SK-N-SH treated with all-trans-retinoic acid at 6 μM for 48 hours (cell line): ENCODE measurements around the gene AMIGO3.

Source experiments
- ATAC-seq: fragments of 200-7000 bp; cut with Tn5 transposase; 3 replicates; pipeline ENCODE4 v1.9.1; 2020; ENCODE audit warnings: mild to moderate bottlenecking, moderate library complexity
- ARNTL ChIP-seq: fragments of 450-650 bp; formaldehyde crosslinking; IDR thresholded peaks from 2 replicates; pipeline ENCODE4 v1.5.0; 2020; ENCODE audit warnings: low read depth, mild to moderate bottlenecking, moderate library complexity, borderline replicate concordance
- BACH2 ChIP-seq: fragments of 250-450 bp; sonication (Bioruptor Pico); IDR thresholded peaks from 2 replicates; pipeline ENCODE4 v1.9.0; 2021; ENCODE audit warnings: mild to moderate bottlenecking, borderline replicate concordance
- CREB5 ChIP-seq: fragments of 250-450 bp; sonication (Bioruptor Pico); IDR thresholded peaks from 2 replicates; pipeline ENCODE4 v1.5.1; 2020; ENCODE audit warnings: low read depth, mild to moderate bottlenecking, moderate library complexity
- CSDC2 ChIP-seq: fragments of 250-450 bp; sonication (Bioruptor Pico); IDR thresholded peaks from 2 replicates; pipeline ENCODE4 v1.5.0; 2020; ENCODE audit warnings: mild to moderate bottlenecking, moderate library complexity
- ESRRG ChIP-seq: fragments of 250-450 bp; sonication (Bioruptor Pico); IDR thresholded peaks from 2 replicates; pipeline ENCODE4 v1.6.1; 2021; ENCODE audit warnings: mild to moderate bottlenecking
- GLIS3 ChIP-seq: fragments of 250-450 bp; sonication (Bioruptor Pico); IDR thresholded peaks from 2 replicates; pipeline ENCODE4 v1.5.0; 2020; ENCODE audit warnings: mild to moderate bottlenecking, moderate library complexity
- ISL1 ChIP-seq: fragments of 250-450 bp; sonication (Bioruptor Pico); IDR thresholded peaks from 2 replicates; pipeline ENCODE4 v2.1.2; 2022; ENCODE audit warnings: mild to moderate bottlenecking, moderate library complexity
- OSR1 ChIP-seq: fragments of 250-450 bp; sonication (Bioruptor Pico); IDR thresholded peaks from 2 replicates; pipeline ENCODE4 v1.8.0; 2022; ENCODE audit warnings: moderate library complexity, mild to moderate bottlenecking, inconsistent platforms
- PPARA ChIP-seq: fragments of 250-450 bp; sonication (Bioruptor Pico); IDR thresholded peaks from 2 replicates; pipeline ENCODE4 v1.5.0; 2020; ENCODE audit warnings: mild to moderate bottlenecking, borderline replicate concordance
- RARB ChIP-seq: fragments of 250-450 bp; sonication (Bioruptor Pico); IDR thresholded peaks from 2 replicates; pipeline ENCODE4 v1.8.0; 2021; ENCODE audit warnings: mild to moderate bottlenecking, moderate library complexity
- SNAI2 ChIP-seq: fragments of 250-450 bp; sonication (Bioruptor Pico); IDR thresholded peaks from 2 replicates; pipeline ENCODE4 v1.5.0; 2020; ENCODE audit warnings: mild to moderate bottlenecking, moderate library complexity
- TOX ChIP-seq: fragments of 250-450 bp; sonication (Bioruptor Pico); IDR thresholded peaks from 2 replicates; pipeline ENCODE4 v1.8.0; 2021; ENCODE audit warnings: mild to moderate bottlenecking, moderate library complexity, borderline replicate concordance
- TSHZ2 ChIP-seq: fragments of 250-450 bp; sonication (Bioruptor Pico); IDR thresholded peaks from 2 replicates; pipeline ENCODE4 v1.5.0; 2020; ENCODE audit warnings: mild to moderate bottlenecking, moderate library complexity
- ZC3H10 ChIP-seq: fragments of 250-450 bp; sonication (Bioruptor Pico); IDR thresholded peaks from 2 replicates; pipeline ENCODE4 v1.5.1; 2021; ENCODE audit warnings: mild to moderate bottlenecking, moderate library complexity
- ZFP3 ChIP-seq: fragments of 250-450 bp; sonication (Bioruptor Pico); IDR thresholded peaks from 2 replicates; pipeline ENCODE4 v1.5.0; 2020; ENCODE audit warnings: mild to moderate bottlenecking, moderate library complexity
- ZNF565 ChIP-seq: fragments of 450-650 bp; formaldehyde crosslinking; conservative IDR thresholded peaks from 2 replicates; pipeline ENCODE4 v1.5.0; 2020; ENCODE audit warnings: low read depth, mild to moderate bottlenecking, moderate library complexity
- ZNF70 ChIP-seq: fragments of 450-650 bp; formaldehyde crosslinking; IDR thresholded peaks from 2 replicates; pipeline ENCODE4 v1.5.0; 2020; ENCODE audit warnings: mild to moderate bottlenecking, moderate library complexity
- ZNF8 ChIP-seq: fragments of 450-650 bp; formaldehyde crosslinking; IDR thresholded peaks from 2 replicates; pipeline ENCODE4 v1.5.0; 2020; ENCODE audit warnings: mild to moderate bottlenecking, moderate library complexity
- TF ChIP-seq, protein P1 (sequence below): fragments of 250-450 bp; sonication (Bioruptor Pico); IDR thresholded peaks from 2 replicates; pipeline ENCODE4 v1.5.1; 2021; ENCODE audit warnings: mild to moderate bottlenecking, moderate library complexity
- TF ChIP-seq, protein P2 (sequence below): fragments of 250-450 bp; sonication (Bioruptor Pico); IDR thresholded peaks from 2 replicates; pipeline ENCODE4 v1.8.0; 2021; ENCODE audit warnings: low read depth, mild to moderate bottlenecking, moderate library complexity, borderline replicate concordance
- TF ChIP-seq, protein P3 (sequence below): fragments of 250-450 bp; sonication (Bioruptor Pico); IDR thresholded peaks from 2 replicates; pipeline ENCODE4 v1.8.0; 2020; ENCODE audit warnings: mild to moderate bottlenecking, moderate library complexity, borderline replicate concordance

Gene AMIGO3

DNA sequence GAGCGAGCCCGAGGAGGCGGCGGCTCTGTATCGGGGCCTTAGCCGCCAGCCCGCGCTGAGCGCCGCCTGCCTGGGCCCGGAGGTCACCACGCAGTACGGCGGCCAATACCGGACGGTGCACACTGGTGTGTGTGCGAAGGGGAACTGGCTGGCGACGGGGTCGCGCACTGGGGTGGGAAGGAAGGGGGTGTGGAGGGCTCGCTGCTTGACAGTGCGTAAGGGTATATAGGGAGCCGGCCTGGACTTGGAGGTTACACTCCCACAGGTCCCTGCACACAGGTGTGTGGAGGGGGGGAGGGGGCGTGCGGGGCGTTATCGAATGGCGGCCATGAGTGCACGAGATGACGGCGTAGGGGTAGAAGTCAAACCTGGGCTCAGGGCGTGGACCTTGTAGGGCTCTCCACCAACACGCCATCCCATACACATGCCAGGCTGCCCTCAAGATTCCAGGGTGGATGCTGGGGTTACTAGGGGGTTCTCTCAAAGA lies 44.9 kb downstream of the AMIGO3 start:
- peak; percentile 60 for ATAC-seq
- TF ChIP-seq, protein P1, sequence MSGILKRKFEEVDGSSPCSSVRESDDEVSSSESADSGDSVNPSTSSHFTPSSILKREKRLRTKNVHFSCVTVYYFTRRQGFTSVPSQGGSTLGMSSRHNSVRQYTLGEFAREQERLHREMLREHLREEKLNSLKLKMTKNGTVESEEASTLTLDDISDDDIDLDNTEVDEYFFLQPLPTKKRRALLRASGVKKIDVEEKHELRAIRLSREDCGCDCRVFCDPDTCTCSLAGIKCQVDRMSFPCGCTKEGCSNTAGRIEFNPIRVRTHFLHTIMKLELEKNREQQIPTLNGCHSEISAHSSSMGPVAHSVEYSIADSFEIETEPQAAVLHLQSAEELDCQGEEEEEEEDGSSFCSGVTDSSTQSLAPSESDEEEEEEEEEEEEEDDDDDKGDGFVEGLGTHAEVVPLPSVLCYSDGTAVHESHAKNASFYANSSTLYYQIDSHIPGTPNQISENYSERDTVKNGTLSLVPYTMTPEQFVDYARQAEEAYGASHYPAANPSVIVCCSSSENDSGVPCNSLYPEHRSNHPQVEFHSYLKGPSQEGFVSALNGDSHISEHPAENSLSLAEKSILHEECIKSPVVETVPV (CRISPR knock-in tag): no peak
- TF ChIP-seq ISL1 (no peak), TSHZ2 (no peak), OSR1 (CRISPR knock-in tag) (no peak), SNAI2 (CRISPR knock-in tag) (no peak), GLIS3 (CRISPR knock-in tag) (no peak), ZFP3 (CRISPR knock-in tag) (no peak), CSDC2 (CRISPR knock-in tag) (no peak), ZNF565 (CRISPR knock-in tag) (no peak), PPARA (CRISPR knock-in tag) (no peak), ZC3H10 (CRISPR knock-in tag) (no peak)
- TF ChIP-seq, protein P2, sequence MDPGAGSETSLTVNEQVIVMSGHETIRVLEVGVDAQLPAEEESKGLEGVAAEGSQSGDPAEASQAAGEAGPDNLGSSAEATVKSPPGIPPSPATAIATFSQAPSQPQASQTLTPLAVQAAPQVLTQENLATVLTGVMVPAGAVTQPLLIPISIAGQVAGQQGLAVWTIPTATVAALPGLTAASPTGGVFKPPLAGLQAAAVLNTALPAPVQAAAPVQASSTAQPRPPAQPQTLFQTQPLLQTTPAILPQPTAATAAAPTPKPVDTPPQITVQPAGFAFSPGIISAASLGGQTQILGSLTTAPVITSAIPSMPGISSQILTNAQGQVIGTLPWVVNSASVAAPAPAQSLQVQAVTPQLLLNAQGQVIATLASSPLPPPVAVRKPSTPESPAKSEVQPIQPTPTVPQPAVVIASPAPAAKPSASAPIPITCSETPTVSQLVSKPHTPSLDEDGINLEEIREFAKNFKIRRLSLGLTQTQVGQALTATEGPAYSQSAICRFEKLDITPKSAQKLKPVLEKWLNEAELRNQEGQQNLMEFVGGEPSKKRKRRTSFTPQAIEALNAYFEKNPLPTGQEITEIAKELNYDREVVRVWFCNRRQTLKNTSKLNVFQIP: no peak

- ATAC-seq: peak; percentile 92
- TF ChIP-seq ESRRG (CRISPR knock-in tag): no peak
- no peak for TF ChIP-seq ZNF70 (CRISPR knock-in tag)
- TF ChIP-seq ISL1: no peak
- no peak for TF ChIP-seq GLIS3 (CRISPR knock-in tag)
- no peak for TF ChIP-seq OSR1 (CRISPR knock-in tag)
- TF ChIP-seq, protein P3, sequence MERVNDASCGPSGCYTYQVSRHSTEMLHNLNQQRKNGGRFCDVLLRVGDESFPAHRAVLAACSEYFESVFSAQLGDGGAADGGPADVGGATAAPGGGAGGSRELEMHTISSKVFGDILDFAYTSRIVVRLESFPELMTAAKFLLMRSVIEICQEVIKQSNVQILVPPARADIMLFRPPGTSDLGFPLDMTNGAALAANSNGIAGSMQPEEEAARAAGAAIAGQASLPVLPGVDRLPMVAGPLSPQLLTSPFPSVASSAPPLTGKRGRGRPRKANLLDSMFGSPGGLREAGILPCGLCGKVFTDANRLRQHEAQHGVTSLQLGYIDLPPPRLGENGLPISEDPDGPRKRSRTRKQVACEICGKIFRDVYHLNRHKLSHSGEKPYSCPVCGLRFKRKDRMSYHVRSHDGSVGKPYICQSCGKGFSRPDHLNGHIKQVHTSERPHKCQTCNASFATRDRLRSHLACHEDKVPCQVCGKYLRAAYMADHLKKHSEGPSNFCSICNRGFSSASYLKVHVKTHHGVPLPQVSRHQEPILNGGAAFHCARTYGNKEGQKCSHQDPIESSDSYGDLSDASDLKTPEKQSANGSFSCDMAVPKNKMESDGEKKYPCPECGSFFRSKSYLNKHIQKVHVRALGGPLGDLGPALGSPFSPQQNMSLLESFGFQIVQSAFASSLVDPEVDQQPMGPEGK (CRISPR knock-in tag): no peak
- no peak for TF ChIP-seq RARB (CRISPR knock-in tag)
- TF ChIP-seq ZNF8: no peak
- TF ChIP-seq, protein P1 (CRISPR knock-in tag): no peak
- TF ChIP-seq CREB5 (CRISPR knock-in tag): no peak
- TF ChIP-seq TOX (CRISPR knock-in tag): no peak
- TF ChIP-seq BACH2: no peak
- TF ChIP-seq CSDC2 (CRISPR knock-in tag): no peak
- TF ChIP-seq ARNTL (CRISPR knock-in tag): no peak
Measured at GRCh38 chr3:49673715-49674496, 45.6 kb downstream of the AMIGO3 start, which contains the start of gene APEH. APEH (plus strand) TSS chr3:49674351; CDS start chr3:49674402, 51 bp downstream.
